K562 (cell line): Measurements from ENCODE around the gene LY6G5B. TPM values are rescaled to one million over a fixed set of nuclear protein-coding genes. Genes with fewer than 3 reads are reported as not detected.

Experiments used
- CEBPB ChIP-seq: fragments of 450-650 bp; IDR thresholded peaks from 2 replicates; pipeline ENCODE4 v1.6.1; 2016; ENCODE audit warnings: missing genetic modification characterization, missing compliant biosample characterization
- ELF4 ChIP-seq: fragments of 450-650 bp; formaldehyde crosslinking; IDR thresholded peaks from 2 replicates; pipeline ENCODE4 v1.4.0; 2022; ENCODE audit warnings: missing genetic modification characterization
- MCM7 ChIP-seq, 2 experiments: fragments of 450-650 bp; IDR thresholded peaks; 2 replicates each; pipeline ENCODE4 v1.6.1; 2016 to 2018
- NFIX ChIP-seq: fragments of 250-450 bp; sonication (Bioruptor Pico); IDR thresholded peaks from 2 replicates; pipeline ENCODE4 v1.4.0; 2020; ENCODE audit warnings: low read depth, mild to moderate bottlenecking, moderate library complexity
- SRSF9 ChIP-seq: fragments of 200-400 bp; formaldehyde crosslinking; IDR thresholded peaks from 2 replicates; pipeline ENCODE4 v1.6.1; 2017; ENCODE audit warnings: low read depth, low read length, borderline replicate concordance
- TAF1 ChIP-seq: IDR thresholded peaks from 2 replicates; pipeline ENCODE4 v1.6.1; 2011; ENCODE audit warnings: mild to moderate bottlenecking, low read length, moderate library complexity; ENCODE audit not compliant: insufficient read depth, control insufficient read depth, severe bottlenecking; ENCODE audit errors: extremely low read depth
- YBX1 ChIP-seq: fragments of 450-650 bp; IDR thresholded peaks from 2 replicates; pipeline ENCODE4 v1.7.1; 2016; ENCODE audit warnings: mild to moderate bottlenecking
- ZBTB40 ChIP-seq, 2 experiments: fragments of 450-650 bp in 1 of 2; sonication (generic) in 1 of 2; formaldehyde crosslinking in 1 of 2; IDR thresholded peaks; 2 replicates each; pipeline versions ENCODE4 v1.7.1 to v1.9.0; 2016 to 2022; ENCODE audit warnings: inconsistent platforms in 1 of 2, mild to moderate bottlenecking in 1 of 2, missing genetic modification reagents in 1 of 2
- ZNF407 ChIP-seq: fragments of 450-650 bp; IDR thresholded peaks from 2 replicates; pipeline ENCODE4 v1.6.1; 2016; ENCODE audit warnings: low read depth
- polyA plus RNA-seq, 8 experiments: library from polyadenylated mRNA; depleted of rRNA in 4 of 8; stranded (reverse) in 5 of 8; unstranded in 3 of 8; fragments of >200 nt; fragmentation: Nextera tagmentation in 2 of 8; fragmentation: Illumina TruSeq in 1 of 8; extraction: Ambion mirVana in 2 of 8; extraction: Trizol in 1 of 8; gene quantifications; 2 replicates each; pipeline versions ENCODE4 v1.2.1 to v1.2.3, GENCODE V29; 2011 to 2014; ENCODE audit warnings: inconsistent platforms in 1 of 8, missing spikeins in 1 of 8
- total RNA-seq, 7 experiments: library from RNA; depleted of rRNA in 6 of 7; stranded (reverse); fragments of >200 nt in 6 of 7; fragmentation: Illumina TruSeq in 2 of 7; extraction: Trizol in 2 of 7; gene quantifications; 2 replicates each; pipeline versions ENCODE4 v1.2.1 to v1.2.3, GENCODE V29; 2011 to 2021; ENCODE audit warnings: low replicate concordance in 1 of 7

The LY6G5B gene
- total and polyA plus RNA-seq, 9 of the 15 experiments (the other 6 are each of a cell fraction or from before 2014, with no cell fraction given) = 6.0 to 27.0 (median 7.5) TPM

GRCh38 chr6:31702819-31703716 lies 33.3 kb downstream of the LY6G5B start, which contains the start of gene ABHD16A (continued):
- TF ChIP-seq ELF4 (CRISPR knock-in tag) (no peak), ZNF407 (peak; percentile 100), TAF1 (peak; percentile 80), ZBTB40 (IDR thresholded peaks at IDR 0.05) (peak; percentile 73), ZBTB40 (CRISPR knock-in tag; IDR thresholded peaks at IDR 0.05) (no peak), MCM7 (IDR thresholded peaks at IDR 0.05) (peak in 1 of 2 experiments; percentile 6; a peak in 1 of 4 replicates), SRSF9 (no peak), YBX1 (no peak), NFIX (CRISPR knock-in tag) (no peak), CEBPB (tag) (peak; percentile 100)
